Heart left ventricle (tissue), 16 donors: ENCODE measurements around the gene APP. TPM values are rescaled to one million over a fixed set of nuclear protein-coding genes. Genes with fewer than 3 reads are reported as not detected.

Source experiments
- ATAC-seq, 4 donors: fragments of 200-7000 bp; cut with Tn5 transposase; one replicate each; pipeline ENCODE4 v1.9.1; 2020 to 2022; ENCODE audit warnings: moderate library complexity in 4 of 4, mild to moderate bottlenecking in 3 of 4, moderate number of reproducible peaks in 1 of 4
- DNase-seq, 5 donors: peaks; one replicate each; pipeline ENCODE4 v3.0.0-alpha.2; 2020
- H3K27ac ChIP-seq, 12 donors: fragments of 200-600 bp; sonication (generic) in 4 of 12; one replicate each; pipeline versions ENCODE4 v1.5.0 to v1.8.0; 2016 to 2022; ENCODE audit warnings: mild to moderate bottlenecking in 2 of 12
- H3K27me3 ChIP-seq, 9 donors: fragments of 200-600 bp; sonication (generic) in 2 of 9; one replicate each; pipeline versions ENCODE4 v1.5.1 to v1.8.0; 2016 to 2022; ENCODE audit warnings: mild to moderate bottlenecking in 3 of 9
- H3K36me3 ChIP-seq, 9 donors: fragments of 200-600 bp; sonication (generic) in 2 of 9; one replicate each; pipeline versions ENCODE4 v1.5.0 to v1.8.0; 2018 to 2022; ENCODE audit warnings: mild to moderate bottlenecking in 2 of 9
- H3K4me1 ChIP-seq, 12 donors: fragments of 200-600 bp; sonication (generic) in 4 of 12; one replicate each; pipeline versions ENCODE4 v1.5.0 to v1.8.0; 2016 to 2022; ENCODE audit warnings: mild to moderate bottlenecking in 3 of 12
- H3K4me3 ChIP-seq, 12 donors: fragments of 200-600 bp; sonication (generic) in 4 of 12; one replicate each; pipeline versions ENCODE4 v1.5.0 to v1.8.0; 2017 to 2022; ENCODE audit warnings: mild to moderate bottlenecking in 9 of 12, moderate library complexity in 4 of 12
- H3K9me3 ChIP-seq, 12 donors: fragments of 200-600 bp; sonication (generic) in 4 of 12; one replicate each; pipeline versions ENCODE4 v1.5.0 to v1.8.0; 2016 to 2022; ENCODE audit warnings: mild to moderate bottlenecking in 1 of 12
- CTCF ChIP-seq, 12 donors: fragments of 200-600 bp; sonication (generic) in 4 of 12; IDR thresholded peaks; one replicate each; pipeline versions ENCODE4 v1.5.0 to v1.8.0; 2018 to 2022; ENCODE audit warnings: antibody characterized with exemption in 12 of 12, mild to moderate bottlenecking in 5 of 12
- POLR2A ChIP-seq, 2 donors: fragments of 450-650 bp; IDR thresholded peaks; one replicate each; pipeline ENCODE4 v1.6.1; 2017; ENCODE audit warnings: antibody characterized with exemption in 2 of 2, mild to moderate bottlenecking in 2 of 2, moderate library complexity in 2 of 2
- WGBS, 4 donors: extraction: QIAGEN DNeasy Blood & Tissue Kit in 2 of 4; methylation state at CpG; one replicate each; pipeline versions ENCODE4 v1.1.5 to v1.1.7; 2013 to 2018; 5-methylcytosine and 5-hydroxymethylcytosine counted together
- intact Hi-C, 10 donors: fragments of 100-400 bp; cut with DNase I; formaldehyde crosslinking; loops; one replicate each; pipeline versions ENCODE4 v1.11.1 to v1.14.2; 2022
- polyA plus RNA-seq, 2 donors: library from polyadenylated mRNA; stranded (reverse); fragments of 200-250 nt; gene quantifications; one replicate each; pipeline ENCODE4 v1.2.3, GENCODE V29; 2013
- total RNA-seq, 9 donors: library from RNA; depleted of rRNA in 2 of 9; stranded (reverse); fragments of >200 nt in 2 of 9; fragmentation: NEBNext Ultra II Directional in 3 of 9; extraction: Animal tissue kit (Norgen Biotek cat#: 25700) in 3 of 9; gene quantifications; one replicate each; pipeline versions ENCODE4 v1.1.0 to v1.2.4, GENCODE V29; 2016 to 2023
- donor health status: ischemic (EF 13 %, LVEDD 7.1; RV severe dilation, severe dysfunction).
- donor health status: healthy with polysubstance abuse.
- donor health status: DM: no; HTN: yes; CAD: no.
- donor health status: DM: no; HTN: no; CAD: no.
- donor health status: ischemic (EF 25% LVEDD 6.9; RV normal size, moderate dysfunction).
- donor health status: ischemic (EF 25% LVEDD 5.7; RV mildly dilated, moderate dysfunction).
- donor health status: healthy.
- donor health status: DM: yes; HTN: yes; CAD: no.
- donor health status: ischemic (EF 35%, LVEDD 5.7; RV mildly dilated, moderate dysfunction).
- donor health status: nonischemic (EF 11% LVEDD 7.7; RV severe dilation, severe dysfunction).
- donor health status: DM: yes; HTN: yes; CAD: no.
- donor health status: PGD.
- donor health status: ischemic (EF 29% LVEDD 5.4; RV normal size, mild dysfunction).
- donor health status: nonischemic (EF 23%, LVEDD 6.1; RV moderate dilation, normal function).

The APP gene
- total and polyA plus RNA-seq, 11 donors = 103 to 467 (median 373) TPM

- 24 to 54% (median 47%) methylated on average over 3 of the region's 3 CpGs for WGBS, 4 donors
Measured at GRCh38 chr21:25913479-25913878, 257.1 kb downstream of the APP start.

GRCh38 chr21:25912402-25912746 is 258.2 kb downstream of the APP start:
- H3K27me3 ChIP-seq = no peaks in the 10 kb centered on the region
- TF ChIP-seq CTCF (IDR thresholded peaks at IDR 0.05) = no peak
- no peak for TF ChIP-seq POLR2A (IDR thresholded peaks at IDR 0.05)
- H3K4me3 ChIP-seq = no peak overlapping the region
- no peak for DNase-seq
- H3K36me3 ChIP-seq = peaks cover 0 to 17% (median 3%) of the 10 kb centered on the region in 9 donors
- H3K27ac ChIP-seq = no peak overlapping the region
- H3K4me1 ChIP-seq = peaks cover 0 to 38% (median 27%) of the 10 kb centered on the region in 12 donors
- intact Hi-C loops = no loop called here
- peak in 1 of 4 donors; percentile 37 for ATAC-seq
- no peaks in the 10 kb centered on the region for H3K9me3 ChIP-seq
- WGBS, 4 donors = 63 to 77% (median 68%) methylated on average over 2 of the region's 2 CpGs

More at GRCh38 chr21:25913479-25913878, 257.1 kb downstream of the APP start:
- H3K27me3 ChIP-seq = no peaks in the 10 kb centered on the region
- DNase-seq (no peak), ATAC-seq (peak in 1 of 4 donors; percentile 60)
- TF ChIP-seq CTCF (IDR thresholded peaks at IDR 0.05) = no peak
- TF ChIP-seq POLR2A (IDR thresholded peaks at IDR 0.05) = no peak
- no peak overlapping the region for H3K4me3 ChIP-seq
- H3K9me3 ChIP-seq = peaks cover 0 to 6% (median 0%) of the 10 kb centered on the region in 12 donors
- peaks cover 0 to 17% (median 3%) of the 10 kb centered on the region in 9 donors for H3K36me3 ChIP-seq
- intact Hi-C loops = no loop called here
- H3K27ac ChIP-seq = peak overlapping the region in 1 of 12 donors; percentile 15
- H3K4me1 ChIP-seq = peaks cover 0 to 27% (median 20%) of the 10 kb centered on the region in 12 donors

GRCh38 chr21:25911730-25912401 is 258.7 kb downstream of the APP start:
- Histone ChIP-seq H3K4me3 (no peak overlapping the region), H3K27me3 (no peaks in the 10 kb centered on the region), H3K36me3 (peaks cover 0 to 17% (median 3%) of the 10 kb centered on the region in 9 donors), H3K4me1 (peaks cover 0 to 43% (median 28%) of the 10 kb centered on the region in 12 donors), H3K9me3 (no peaks in the 10 kb centered on the region), H3K27ac (no peak overlapping the region)
- peak in 1 of 5 donors; percentile 49 for DNase-seq
- intact Hi-C loops = no loop called here
- ATAC-seq = peak in 1 of 4 donors; percentile 38
- TF ChIP-seq CTCF (IDR thresholded peaks at IDR 0.05) (no peak), POLR2A (IDR thresholded peaks at IDR 0.05) (no peak)
- 79 to 84% (median 81%) methylated on average over 18 to 20 of the region's 20 CpGs for WGBS, 4 donors

- DNase-seq (no peak), ATAC-seq (no peak)
- Histone ChIP-seq H3K27me3 (no peaks in the 10 kb centered on the region), H3K4me1 (peaks cover 0 to 47% (median 30%) of the 10 kb centered on the region in 12 donors), H3K9me3 (no peaks in the 10 kb centered on the region), H3K36me3 (peaks cover 0 to 18% (median 3%) of the 10 kb centered on the region in 9 donors), H3K27ac (no peak overlapping the region), H3K4me3 (no peak overlapping the region)
- TF ChIP-seq POLR2A (IDR thresholded peaks at IDR 0.05) (no peak), CTCF (IDR thresholded peaks at IDR 0.05) (no peak)
- 95 to 98% (median 97%) methylated on average over 1 of the region's 1 CpG for WGBS, 4 donors
- intact Hi-C loops = no loop called here
Measured at GRCh38 chr21:25910809-25911208, 259.8 kb downstream of the APP start.
